ENCODE results near the gene DHRS7B. TPM values are rescaled to one million over a fixed set of nuclear protein-coding genes. Genes with fewer than 3 reads are reported as not detected.

DHRS7B gene
- total RNA-seq, 1 experiment from 2014 or later, result 28.5 TPM

DNA sequence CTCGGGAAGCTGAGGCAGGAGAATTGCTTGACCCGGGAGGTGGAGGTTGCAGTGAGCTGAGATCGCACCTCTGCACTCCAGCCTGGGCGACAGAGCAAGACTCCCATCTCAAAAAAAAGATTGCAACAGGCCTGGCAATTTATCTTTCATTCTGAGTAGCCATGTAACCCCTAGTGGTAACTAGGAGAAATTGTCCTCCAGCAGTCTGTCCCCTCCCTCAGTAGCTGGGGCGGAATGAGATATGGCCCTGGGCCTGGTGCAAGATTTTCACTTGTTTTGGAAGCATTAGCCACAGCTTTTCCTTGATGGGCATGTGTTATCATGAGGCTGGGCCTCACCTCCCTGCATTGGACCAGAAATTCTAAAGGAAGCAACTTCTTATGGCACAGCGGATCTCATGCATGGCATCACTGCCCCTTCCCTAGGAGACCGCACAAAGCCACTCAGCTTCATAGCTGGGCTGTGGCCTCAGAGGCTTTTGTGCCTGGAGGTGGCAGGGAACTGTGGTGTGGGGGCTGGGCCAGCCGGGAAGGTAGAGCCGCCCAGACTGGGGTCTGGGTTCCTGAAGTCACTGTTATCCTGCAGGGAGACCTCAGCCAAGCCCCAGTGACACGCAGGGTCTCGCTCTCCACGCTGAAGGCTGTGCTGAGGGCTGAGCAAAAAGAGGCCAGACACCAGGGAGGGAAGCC, 113.1 kb downstream of the DHRS7B start:
- no peak for DNase-seq (ENCODE audit: low read depth)

DNA sequence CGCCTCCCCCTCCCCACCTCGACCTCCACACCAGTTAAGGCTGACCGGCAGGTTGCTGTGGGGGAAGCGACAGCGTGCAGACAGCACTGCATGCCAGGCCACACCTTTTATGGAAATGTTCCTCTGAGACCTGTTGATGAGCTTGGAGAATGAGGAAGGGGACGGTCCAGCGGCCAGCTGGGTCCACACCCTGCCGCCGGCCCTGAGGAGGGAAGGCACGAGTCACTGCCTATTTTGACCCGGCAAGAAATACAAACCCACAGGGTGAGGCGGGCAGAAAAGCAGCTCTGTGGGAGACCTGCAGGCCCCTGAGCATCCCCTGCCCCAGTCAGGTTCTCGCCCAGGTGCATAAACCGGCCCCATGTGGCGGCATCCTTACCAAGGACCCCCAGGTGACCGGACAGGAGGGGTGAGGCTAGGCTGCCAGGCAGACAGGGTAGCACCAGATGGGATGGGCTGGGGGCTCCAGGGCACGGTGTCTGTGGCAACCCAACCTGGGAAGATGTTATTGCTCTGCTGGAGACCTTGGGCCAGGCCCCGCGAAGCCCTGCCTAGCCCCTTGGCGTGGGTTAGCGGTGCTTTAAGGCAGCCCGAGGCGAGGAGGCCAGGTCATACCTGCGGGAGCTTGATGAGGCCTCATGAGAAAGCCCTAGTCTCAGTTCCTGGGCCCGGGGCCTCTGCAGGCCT, 113.7 kb downstream of the DHRS7B start:
- no peak for DNase-seq (ENCODE audit: low read depth)

Other genes starting within 250 kb of the DHRS7B start
- gene USP22, start 84.0 kb upstream of the DHRS7B start, total RNA-seq (2014; rRNA removed; shearing (Covaris generic)), result 98.5 and 116 TPM in 2 replicates
- 18.6 and 21.0 TPM in 2 replicates for gene TMEM11, start 87.2 kb downstream of the DHRS7B start, total RNA-seq (2014; rRNA removed; shearing (Covaris generic))
- 0.83 and 0.86 TPM in 2 replicates for gene NATD1, start 126.4 kb downstream of the DHRS7B start, total RNA-seq (2014; rRNA removed; shearing (Covaris generic))
- 7.4 and 11.7 TPM in 2 replicates for gene MAP2K3, start 157.7 kb downstream of the DHRS7B start, total RNA-seq (2014; rRNA removed; shearing (Covaris generic))
- 2.8 and 2.9 TPM in 2 replicates for gene KCNJ12, start 249.4 kb downstream of the DHRS7B start, total RNA-seq (2014; rRNA removed; shearing (Covaris generic))

Data from Daoy (cell line).